HG02571 (cell line): ENCODE data around the gene VMP1.
"Not testable (repeated sequence)": the region's sequence is repeated elsewhere in the genome, so short reads cannot be mapped to it uniquely, and the experiment has no call there.

Source experiments
- ATAC-seq: cut with Tn5 transposase; IDR thresholded peaks from one replicate; pipeline ENCODE4 v1.9.1; 2021; ENCODE audit warnings: mild to moderate bottlenecking, moderate library complexity; ENCODE audit not compliant: unreplicated experiment

The VMP1 gene

DNA sequence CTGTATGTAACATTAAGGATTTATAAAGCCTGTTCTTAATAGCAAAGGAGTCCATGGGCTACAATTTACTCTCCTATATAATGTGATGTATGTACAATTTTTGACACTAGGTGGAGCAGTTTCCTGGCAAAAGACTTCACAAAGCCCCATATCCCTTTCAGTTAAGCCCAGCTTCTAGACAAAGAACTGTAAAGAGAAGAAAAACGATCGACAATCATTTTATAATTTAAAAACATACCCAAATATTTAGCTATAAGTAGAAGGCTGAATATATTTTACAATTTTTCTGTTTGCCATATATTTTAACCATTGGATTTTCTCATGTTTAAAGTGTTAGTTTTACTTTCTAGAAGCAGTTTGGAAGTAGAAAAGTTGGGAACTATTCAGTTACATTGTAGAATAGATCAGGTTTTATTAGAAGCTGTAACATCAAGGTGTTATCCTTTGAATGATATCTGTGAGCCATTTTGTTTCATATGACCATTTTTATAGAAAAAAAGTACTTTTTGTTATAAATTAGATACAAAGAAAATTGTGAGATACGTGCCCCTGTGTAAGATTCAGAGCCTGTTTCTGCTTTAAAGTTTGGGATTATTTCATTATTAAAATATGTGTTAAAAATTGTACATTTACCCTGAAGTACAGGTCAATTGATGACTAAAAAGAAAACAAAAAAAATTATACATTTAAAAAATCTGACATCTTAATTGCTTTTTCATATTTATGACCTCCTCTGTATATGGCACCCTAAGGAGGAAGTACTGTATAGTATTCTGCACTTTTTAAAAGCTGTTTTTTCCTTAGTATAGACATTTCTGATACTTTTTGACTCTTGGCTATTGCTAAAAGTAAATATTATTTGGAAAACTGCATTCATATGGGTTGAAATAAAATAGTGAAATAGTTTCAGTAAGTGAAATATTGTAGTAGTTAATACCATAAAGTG, 46.3 kb downstream of the VMP1 start:
- ATAC-seq: no peak

DNA sequence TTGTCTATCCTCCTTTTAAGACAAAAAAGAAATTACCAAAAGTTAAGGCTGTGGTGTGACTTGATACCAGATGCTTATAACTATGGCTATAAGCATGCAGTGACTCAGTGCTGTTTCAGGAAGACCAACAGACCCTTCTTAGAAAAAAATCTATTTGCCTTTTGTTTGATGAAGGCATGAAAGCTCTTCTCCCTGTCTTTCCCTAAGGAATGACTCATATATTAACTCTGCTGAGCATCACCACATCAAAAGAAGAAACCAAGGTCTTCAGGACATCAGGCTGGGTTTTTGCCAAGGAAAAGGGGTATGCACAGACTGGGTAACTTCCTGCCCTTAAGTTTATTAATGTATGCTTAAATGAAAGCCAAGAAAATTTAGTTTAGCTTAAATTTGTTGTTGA, 47.1 kb downstream of the VMP1 start:
- ATAC-seq: no peak

DNA sequence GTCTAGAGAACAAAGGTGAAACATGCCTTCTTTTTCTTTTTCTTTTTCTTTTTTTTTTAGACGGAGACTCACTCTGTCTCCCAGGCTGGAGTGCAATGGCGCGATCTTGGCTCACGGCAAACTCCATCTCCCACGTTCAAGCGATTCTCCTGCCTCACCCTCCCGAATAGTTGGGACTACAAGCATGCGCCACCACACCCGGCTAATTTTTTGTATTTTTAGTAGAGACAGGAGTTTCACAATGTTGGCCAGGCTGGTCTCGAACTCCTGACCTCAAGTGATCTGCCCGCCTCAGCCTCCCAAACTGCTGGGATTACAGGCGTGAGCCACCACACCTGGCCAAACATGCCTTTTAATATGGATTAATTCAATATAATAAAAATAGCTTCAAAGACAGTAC, 47.6 kb downstream of the VMP1 start:
- ATAC-seq: not testable (repeated sequence)

DNA sequence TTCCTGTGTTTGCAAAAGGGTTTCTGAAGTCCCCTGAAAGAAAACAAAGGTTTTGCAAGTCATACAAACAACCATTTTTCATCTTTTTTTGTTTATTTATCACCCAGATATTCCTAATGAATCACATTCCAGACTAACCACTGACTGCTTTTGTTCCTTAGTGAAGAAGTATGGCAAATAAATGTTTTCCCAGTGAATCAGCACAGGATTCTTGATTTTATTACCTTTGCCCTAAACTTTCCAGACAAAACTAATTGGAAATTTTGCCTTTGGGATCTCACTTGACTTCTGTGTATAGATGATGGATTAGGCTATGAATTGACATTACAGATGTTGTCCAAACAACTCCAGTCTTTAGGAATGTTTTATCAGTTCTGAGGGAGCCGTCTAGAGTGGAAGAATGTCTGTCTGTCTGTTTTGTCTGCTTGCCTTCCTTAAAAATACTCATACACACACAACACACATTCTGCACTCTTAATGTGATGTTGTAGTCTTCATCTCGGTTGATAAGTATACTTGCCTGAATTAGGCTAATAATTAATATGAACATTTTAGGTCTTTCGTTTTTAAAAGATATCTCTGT, 48.9 kb downstream of the VMP1 start:
- no peak for ATAC-seq

DNA sequence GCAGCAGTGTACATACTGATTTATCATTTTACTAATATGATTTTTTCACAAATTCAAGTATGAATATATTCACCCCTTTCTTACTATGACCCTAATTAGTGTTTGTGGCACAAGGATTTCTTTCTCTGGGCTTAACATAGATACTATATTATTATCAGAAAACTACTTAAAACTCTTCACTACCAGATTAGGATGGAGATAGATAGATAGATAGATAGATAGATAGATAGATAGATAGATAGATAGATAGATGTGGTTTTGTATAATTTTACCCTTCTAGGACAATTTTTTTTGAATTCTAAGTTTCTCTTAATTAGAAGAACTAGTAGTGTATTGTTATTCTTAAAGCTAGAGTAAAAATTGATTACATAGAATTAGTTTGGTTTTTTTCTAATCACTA, 49.6 kb downstream of the VMP1 start:
- no peak for ATAC-seq

DNA sequence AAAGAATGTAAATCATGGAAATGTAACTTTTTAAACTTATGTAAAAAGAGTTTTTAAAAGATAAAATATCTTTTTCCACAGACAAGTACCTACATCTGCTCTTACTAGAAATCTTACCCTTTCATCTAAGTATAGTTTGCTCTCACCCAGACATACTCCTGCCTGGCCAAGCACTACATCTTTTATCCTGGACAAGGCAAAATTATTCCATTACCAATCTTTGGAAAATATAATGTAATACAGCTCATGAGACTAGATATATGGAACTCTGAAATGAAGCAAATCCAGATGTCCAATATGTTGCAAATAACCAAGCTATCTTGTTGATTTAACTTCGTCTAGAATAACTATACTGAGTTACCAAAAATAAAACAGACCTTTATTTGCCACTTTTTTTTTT, 50.0 kb downstream of the VMP1 start:
- no peak for ATAC-seq

DNA sequence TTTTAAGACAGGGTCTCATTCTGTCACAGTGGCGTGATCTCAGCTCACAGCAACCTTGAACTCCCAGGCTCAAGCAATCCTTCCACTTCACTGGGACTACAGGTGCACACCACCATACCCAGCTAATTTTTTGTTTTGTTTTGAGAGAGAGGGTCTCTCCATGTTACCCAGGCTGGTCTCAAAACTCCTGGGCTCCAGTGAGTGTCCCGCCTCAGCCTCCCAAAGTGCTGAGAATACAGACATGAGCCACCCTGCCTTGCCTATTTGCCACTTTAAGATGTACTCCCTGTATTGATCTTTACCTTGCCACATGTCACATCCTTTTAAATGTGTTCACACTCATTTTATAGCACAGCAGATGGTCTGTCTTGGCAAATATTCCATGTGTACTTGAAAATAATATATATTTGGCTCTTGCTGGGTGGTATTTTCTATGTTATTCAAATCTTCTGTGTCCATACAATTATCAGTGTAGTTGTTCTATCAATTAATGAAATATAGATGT, 50.5 kb downstream of the VMP1 start:
- ATAC-seq: no peak

DNA sequence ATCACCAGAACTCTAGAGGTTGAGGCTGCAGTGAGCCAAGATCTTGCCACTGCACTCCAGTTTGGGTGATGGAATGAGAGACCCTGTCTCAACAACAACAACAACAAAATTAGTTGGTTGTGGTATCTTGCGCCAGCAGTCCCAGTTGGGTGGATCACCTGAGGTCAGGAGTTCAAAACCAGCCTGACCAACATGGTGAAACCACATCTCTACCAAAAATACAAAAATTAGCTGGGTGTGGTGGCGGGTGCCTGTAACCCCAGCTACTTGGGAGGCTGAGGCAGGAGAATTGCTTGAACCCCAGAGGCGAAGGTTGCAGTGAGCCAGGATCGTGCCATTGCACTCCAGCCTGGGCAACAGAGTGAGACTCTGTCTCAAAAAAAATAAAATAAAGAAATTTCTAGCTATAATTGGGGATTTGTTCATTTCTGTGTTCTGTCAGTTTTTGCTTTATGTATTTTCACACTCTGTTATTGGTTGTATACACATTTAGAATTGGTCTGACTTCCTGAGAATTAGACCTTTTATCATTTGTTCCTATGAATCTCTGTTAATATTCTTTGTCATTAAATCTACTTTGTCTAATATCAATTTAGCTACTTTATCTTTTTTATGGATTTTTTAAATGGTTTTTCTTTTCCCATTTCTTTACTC, 51.7 kb downstream of the VMP1 start:
- not testable (repeated sequence) for ATAC-seq

DNA sequence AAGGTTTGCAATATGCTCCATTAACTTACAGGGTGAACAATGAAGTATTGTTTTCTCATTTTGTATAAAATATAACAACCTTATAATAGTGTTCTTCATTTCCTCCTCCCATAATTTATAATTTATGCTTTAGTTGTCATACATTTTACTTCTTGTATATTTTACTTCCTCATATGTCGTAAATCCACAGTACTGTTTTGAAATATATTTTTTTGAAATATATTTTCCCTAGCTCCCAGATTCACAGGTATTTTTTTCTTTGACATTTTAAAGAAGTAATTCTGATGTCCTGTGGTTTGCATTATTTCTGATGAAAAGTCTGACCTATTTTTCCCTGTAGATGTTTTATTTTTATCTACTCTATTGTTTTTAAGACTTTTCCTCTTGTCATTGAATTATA, 52.7 kb downstream of the VMP1 start:
- no peak for ATAC-seq

DNA sequence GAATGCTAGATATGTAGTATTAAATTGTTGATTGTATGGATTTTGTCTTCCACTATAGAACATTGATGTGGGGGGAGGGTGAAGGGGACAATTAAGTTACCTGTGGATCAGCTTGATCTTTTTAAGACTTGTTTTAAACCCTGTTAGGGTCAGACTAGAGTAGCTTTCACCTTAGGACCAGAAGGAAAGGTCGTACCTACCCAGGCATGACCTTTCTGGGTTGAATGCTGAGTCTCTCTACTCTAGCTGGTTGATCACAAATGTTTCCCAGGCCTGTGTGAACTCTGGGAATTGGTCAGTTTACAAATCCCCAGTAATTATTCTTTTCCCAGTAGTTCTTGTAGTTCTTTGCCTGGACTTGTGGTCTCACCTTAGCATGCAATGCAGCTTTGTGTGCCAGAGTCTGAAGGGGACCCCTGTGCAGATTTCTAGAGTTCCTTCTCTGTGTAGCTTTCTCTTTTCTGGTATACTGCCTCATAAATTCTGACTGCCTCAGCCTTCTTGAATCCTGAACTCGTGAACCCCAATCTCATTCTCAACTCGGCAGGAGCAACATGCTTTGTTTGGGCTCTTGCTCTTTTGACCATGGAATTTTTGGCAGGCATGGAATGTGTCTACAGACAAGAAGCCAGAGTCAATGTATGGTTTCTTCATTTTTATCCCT, 54.1 kb downstream of the VMP1 start:
- ATAC-seq: no peak

DNA sequence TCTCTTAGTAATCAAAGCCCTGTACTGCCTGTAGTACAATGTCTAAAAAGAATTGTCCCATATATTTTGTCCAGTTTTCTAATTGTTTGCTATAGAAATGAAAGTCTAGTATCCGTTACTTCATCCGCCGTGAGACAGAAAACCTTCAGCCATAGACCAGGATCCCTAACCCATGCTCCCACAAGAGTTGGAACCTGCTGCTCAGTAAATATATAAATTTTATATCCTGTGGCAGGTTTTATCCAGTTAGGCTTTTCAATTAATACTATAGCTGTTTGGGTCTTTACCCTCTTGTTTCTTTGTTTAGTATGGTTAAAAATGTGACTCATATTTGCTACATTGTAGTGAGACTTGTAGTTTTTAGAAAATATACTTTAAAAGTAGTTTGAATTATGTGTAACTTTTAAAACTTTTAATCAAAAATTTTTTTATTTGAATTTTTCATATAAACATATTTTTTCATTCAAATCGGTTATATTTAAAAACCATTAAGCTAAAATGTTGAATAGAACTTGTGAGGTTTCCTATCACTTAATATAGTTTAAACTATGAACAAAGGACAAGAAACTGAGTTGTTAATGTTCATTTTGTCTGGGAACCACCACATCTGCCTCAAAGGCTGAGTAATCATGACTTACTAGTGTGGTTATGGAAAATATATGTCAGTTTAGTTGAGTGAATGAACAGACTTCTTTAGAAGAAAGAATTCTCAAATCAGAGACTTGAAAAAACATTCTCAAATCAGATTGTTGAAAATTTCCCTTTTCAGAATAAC, 54.8 kb downstream of the VMP1 start:
- ATAC-seq: no peak

DNA sequence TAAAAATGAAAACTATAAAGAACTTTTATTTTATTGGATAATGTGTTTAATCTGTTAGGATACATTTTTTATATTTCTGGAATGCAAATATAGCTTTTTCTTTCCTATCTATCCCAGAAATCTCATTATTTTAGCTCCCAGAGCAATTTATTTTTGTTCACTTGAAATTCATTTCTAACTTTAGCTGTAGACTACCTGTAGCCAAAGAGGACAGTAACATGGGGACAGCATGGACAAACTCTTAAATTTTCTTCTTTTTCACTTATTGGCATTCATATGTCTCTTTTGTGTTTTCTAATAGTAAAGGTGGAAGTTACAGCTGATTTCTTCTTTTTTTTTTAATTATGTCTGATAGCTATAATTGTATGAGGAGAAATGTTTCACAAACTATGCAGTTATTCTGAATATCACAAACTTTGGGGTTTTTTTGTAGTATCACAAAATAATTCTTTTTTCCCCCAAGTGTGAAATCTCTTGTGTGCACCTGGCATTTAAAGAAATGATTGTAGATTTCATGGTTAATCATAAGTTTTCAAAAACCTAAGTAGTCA, 55.4 kb downstream of the VMP1 start:
- no peak for ATAC-seq

DNA sequence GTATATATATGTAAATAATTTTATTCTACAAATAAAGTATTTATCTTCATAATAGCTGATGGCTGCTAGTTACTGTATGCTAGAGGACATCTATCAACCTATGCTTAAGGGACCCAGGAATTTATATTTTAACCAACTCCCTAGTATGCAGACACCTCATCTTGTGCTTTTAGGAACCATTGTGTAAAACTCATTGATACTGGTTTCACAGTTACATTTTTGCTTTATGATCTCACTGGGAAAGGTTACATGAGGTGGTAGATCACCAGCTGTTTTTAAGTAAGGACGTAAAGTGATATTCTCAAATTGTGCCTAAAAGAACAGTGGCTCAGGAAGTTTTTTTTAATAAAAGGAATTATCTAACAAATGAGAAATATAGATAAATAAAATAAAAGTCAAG, 56.4 kb downstream of the VMP1 start:
- ATAC-seq: no peak

DNA sequence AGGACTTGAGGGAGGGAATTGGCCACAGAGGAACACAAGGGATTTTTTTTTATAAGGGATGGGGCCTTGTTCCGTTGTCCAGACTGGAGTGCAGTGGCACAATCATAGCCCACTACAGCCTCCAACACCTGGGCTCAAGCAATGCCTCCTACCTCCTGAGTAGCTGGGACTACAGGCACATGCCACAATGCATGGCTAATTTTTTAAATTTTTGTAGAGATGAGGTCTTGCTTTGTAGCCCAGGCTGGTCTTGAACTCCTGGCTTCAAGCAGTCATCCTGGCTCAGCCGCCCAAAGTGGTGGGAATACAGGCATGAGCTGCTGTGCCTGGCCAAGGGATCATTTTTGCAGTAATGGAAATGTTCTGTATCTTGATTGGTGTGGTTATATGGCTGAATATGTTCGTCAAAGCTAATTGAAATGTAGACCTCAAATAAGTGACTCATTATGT, 56.9 kb downstream of the VMP1 start:
- ATAC-seq: no peak

DNA sequence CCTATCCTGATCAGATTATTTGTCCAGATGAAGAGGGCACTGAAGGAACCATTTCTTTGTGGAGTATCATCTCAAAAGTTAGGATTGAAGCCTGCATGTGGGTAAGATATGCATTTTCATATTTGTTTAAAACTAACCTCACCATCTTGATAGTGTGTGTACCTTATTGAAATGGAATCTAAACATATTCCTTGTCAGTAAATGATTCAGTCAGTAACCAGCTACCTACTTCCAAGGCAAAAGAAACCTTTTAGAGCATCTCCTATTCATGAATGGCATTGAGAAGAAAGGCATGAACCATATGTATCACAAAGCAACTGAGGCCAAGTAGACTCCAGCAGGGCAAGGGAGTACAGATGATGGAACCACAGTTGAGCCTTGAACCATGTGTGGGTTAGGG, 57.6 kb downstream of the VMP1 start:
- ATAC-seq: no peak

DNA sequence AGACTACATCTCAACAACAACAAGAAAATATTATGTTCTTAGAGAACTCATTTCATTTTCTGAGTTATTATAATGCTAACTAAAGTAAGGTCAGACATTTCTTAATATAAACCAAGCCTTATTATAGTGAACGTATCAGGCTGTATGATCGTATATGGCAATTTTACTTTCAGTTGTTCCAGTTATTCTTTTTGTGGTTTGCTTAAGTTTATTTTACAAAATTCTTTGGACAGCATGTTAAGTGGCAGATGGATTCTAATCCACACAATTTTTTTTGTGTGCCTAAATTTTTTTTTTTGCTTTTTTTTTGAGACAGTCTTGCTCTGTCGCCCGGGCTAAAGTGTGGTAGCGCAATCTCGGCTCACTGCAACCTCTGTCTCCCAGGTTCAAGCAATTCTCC, 59.0 kb downstream of the VMP1 start:
- ATAC-seq: no peak

DNA sequence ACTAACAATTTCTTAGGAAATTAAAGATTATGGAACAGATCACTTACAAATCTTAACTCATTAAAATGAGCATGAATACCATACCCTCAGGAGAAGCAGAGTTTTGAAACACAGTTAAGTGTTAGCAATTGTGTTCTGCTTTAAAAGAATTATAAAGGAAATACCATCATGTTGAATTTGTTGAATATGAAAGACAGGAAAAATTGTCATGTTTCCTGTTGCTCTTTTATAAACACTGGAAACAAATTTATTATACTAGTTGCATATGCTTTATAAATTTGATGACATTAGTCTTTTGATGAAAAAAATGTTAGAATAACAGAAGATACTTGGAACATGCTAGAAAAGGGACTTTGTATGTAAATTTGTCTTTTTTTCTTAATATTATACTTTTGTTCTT, 59.7 kb downstream of the VMP1 start:
- ATAC-seq: no peak

DNA sequence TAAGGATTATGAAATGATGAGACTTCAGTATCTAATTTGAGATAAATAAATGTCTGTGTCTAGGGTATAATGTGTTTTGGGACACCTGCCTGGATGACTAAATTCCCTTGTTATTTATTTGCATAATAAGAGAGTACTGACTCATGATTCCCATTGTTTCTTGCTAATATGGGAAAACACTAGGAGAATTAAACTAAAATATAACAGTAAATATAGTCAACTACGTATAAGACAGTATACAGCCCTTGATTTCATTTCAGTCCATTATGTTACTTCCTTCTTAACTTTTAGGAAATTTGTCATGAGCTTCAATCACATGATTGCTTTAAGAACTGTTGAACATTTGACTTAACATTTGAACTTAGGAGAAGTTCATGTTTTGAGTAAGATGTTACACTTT, 62.4 kb downstream of the VMP1 start:
- ATAC-seq: no peak

DNA sequence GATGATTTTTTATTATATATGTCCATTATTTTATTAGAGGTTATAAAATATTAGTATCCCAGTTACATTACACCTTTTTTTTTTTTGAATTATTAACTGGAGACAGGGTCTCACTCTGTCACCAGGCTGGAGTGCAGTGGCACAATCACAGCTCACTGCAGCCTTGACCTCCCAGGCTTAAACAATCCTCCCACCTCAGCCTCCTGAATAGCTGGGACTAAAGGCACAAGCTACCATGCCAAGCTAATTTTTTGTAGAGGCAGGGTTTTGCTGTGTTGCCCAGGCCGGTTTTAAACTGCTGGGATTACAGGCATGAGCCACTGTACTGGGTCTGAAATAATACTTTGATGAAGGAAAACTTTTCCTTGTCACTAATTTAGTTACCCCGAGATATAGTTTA, 63.6 kb downstream of the VMP1 start:
- ATAC-seq: no peak

DNA sequence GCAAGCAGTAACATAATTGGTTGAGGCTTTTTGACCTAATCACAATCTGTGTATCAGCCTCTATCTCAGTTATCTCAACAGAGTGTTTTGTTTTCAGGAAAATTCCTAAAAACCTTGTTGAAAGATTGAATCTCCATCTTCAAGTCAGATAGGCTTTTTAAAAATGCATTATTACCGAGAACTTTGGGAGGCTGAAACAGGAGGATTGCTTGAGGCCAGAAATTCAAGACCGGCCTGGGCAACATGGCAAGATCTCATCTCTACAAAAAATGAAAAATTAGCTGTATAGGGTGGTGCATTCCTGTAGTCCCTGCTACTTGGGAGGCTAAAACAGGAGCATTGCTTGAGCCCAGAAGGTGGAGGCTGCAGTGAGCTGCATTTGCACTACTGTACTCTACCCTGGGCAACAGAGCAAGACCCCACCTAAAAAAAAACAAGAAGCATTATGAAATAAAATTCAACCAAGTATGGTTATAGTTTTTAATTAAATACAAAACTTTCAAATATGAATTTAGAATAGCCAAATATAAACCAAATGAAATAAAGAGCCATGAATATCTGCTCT, 68.4 kb downstream of the VMP1 start:
- ATAC-seq: no peak
